Fibroblast of peridontal ligament (primary cell): ENCODE results near the gene IGFLR1.

Experiments
- DNase-seq: peaks from one replicate; pipeline ENCODE4 v3.0.0-alpha.2; 2010; ENCODE audit errors: extremely low read depth

Gene IGFLR1

GRCh38 chr19:35755550-35756376 is 13.5 kb upstream of the IGFLR1 start:
- DNase-seq, result no peak

GRCh38 chr19:35755131-35755549 is 12.9 kb upstream of the IGFLR1 start:
- DNase-seq, result no peak

- no peak for DNase-seq
These were observed 12.3 kb upstream of the IGFLR1 start for GRCh38 chr19:35754370-35755130.

- no peak for DNase-seq
These were observed 11.6 kb upstream of the IGFLR1 start for GRCh38 chr19:35753634-35754369.

GRCh38 chr19:35752746-35753350 is 10.6 kb upstream of the IGFLR1 start:
- DNase-seq, result no peak

- DNase-seq, result no peak
These were observed 9.8 kb upstream of the IGFLR1 start for GRCh38 chr19:35751839-35752745.

GRCh38 chr19:35750167-35750566 is 7.9 kb upstream of the IGFLR1 start:
- no peak for DNase-seq

GRCh38 chr19:35748106-35749020 is 6.1 kb upstream of the IGFLR1 start, which contains the start of gene LIN37:
Gene LIN37 (plus strand): TSS chr19:35748576. CDS start chr19:35748725, 149 bp downstream.
- peak; percentile 100 for DNase-seq

GRCh38 chr19:35746531-35746930 is 4.3 kb upstream of the IGFLR1 start:
- DNase-seq, result no peak

- peak; percentile 8 for DNase-seq
These were observed 3.8 kb upstream of the IGFLR1 start for GRCh38 chr19:35746087-35746462.

- peak; percentile 100 for DNase-seq
These were observed 3.3 kb upstream of the IGFLR1 start, which contains the start of the genes PSENEN and U2AF1L4 for GRCh38 chr19:35745328-35746086. Gene PSENEN (plus strand): TSS chr19:35745651. CDS start chr19:35745931, 280 bp downstream. Gene U2AF1L4 (minus strand): TSS chr19:35745418. CDS start chr19:35745391, 27 bp downstream.

- DNase-seq, result peak; percentile 94
These were observed 2.4 kb upstream of the IGFLR1 start for GRCh38 chr19:35744430-35745327.

GRCh38 chr19:35743640-35744429 is 1.6 kb upstream of the IGFLR1 start:
- no peak for DNase-seq

- DNase-seq, result no peak
These were observed 1.1 kb downstream of the IGFLR1 start for GRCh38 chr19:35741203-35741515.

- peak; percentile 92 for DNase-seq
These were observed 1.6 kb downstream of the IGFLR1 start for GRCh38 chr19:35740423-35741202.

GRCh38 chr19:35740108-35740422 is 2.2 kb downstream of the IGFLR1 start:
- DNase-seq, result no peak
